ENCODE results near the gene BCKDHB. TPM values are rescaled to one million over a fixed set of nuclear protein-coding genes. Genes with fewer than 3 reads are reported as not detected.

Gene BCKDHB
- total RNA-seq, 4 donors from 2014 or later, result 8.9 to 18.4 (median 16.6) TPM

DNA sequence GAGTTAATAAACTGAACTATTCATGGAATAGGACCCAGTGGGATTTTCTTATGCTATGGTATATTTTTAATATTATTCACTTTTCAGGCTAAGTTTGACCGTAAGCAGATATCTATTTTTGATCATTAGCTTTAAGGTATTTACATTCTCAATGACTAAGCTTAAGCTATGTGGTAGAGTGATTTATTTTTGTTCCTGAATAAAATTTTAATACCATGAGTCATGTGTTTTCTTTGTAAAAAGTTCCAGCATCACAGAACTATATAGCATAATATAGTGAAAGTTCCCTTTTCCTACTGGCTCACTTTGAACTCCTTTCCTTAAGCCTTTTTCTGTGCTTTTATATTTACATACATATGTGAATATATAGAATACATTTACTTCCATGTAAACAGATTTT lies 75.8 kb downstream of the BCKDHB start:
- DNase-seq (ENCODE audit: low spot score) (no peak), ATAC-seq (ENCODE audit: low FRiP score) (no peak)
- TF ChIP-seq, protein P1, sequence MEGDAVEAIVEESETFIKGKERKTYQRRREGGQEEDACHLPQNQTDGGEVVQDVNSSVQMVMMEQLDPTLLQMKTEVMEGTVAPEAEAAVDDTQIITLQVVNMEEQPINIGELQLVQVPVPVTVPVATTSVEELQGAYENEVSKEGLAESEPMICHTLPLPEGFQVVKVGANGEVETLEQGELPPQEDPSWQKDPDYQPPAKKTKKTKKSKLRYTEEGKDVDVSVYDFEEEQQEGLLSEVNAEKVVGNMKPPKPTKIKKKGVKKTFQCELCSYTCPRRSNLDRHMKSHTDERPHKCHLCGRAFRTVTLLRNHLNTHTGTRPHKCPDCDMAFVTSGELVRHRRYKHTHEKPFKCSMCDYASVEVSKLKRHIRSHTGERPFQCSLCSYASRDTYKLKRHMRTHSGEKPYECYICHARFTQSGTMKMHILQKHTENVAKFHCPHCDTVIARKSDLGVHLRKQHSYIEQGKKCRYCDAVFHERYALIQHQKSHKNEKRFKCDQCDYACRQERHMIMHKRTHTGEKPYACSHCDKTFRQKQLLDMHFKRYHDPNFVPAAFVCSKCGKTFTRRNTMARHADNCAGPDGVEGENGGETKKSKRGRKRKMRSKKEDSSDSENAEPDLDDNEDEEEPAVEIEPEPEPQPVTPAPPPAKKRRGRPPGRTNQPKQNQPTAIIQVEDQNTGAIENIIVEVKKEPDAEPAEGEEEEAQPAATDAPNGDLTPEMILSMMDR (IDR thresholded peaks at IDR 0.05), result no peak

DNA sequence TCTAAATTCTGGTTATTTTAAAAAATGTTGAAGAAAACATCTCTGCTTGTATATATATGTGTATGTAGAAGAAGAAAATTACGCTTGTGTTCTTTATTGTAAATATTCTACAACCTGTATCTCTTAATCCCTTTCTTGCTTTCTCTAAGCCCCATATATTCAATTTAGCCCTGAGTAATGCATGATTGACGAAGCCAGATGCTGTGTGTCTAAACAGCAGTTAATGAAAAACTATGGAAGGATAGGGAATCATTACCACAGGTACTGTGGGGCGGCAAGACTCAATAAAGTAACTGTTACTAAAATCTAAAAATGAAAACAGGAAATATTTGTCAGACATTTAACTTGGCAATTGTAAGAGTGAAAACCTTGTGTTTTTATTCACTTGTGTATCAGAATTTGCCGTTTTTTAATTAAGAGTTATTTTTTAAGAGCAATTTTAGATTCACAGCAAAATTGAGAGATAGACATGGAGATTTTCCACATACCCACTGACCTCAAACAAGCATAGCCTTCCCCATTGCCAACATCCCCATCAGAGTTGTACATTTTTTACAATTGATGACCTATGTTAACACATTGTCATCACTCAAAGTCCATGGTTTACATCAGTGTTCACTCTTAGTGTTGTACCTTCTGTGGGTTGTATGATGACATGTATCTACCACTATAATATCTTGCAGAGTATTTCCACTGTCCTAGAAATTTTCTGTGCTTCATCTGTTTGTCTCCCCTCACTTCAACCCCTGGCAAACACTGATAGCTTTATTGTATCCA lies 76.7 kb downstream of the BCKDHB start:
- TF ChIP-seq, protein P1 (IDR thresholded peaks at IDR 0.05), result no peak
- ATAC-seq (ENCODE audit: low FRiP score), result no peak
- no peak for DNase-seq (ENCODE audit: low spot score)

DNA sequence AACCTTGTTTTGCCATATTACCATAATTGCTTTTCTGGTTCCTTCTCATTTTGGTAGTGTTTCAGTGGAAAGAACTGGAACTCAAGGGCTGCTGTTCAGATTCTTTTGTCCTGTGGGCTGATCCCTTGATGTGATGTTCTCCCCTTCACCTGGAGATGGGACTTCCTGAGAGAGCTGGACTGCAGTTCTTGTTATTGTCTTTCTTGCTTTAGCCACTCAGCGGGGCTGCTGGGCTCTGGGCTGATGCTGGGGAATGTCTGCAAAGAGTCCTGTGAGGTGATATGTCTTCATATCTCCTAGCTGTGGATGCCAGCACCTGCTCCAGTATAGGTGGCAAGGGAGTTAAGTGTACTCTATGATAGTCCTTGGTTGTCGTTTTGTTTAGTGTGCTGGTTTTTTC lies 79.0 kb downstream of the BCKDHB start:
- DNase-seq (ENCODE audit: low spot score) (no peak), ATAC-seq (ENCODE audit: low FRiP score) (no peak)
- TF ChIP-seq, protein P1 (IDR thresholded peaks at IDR 0.05), result no peak

- ATAC-seq (ENCODE audit: low FRiP score) (no peak), DNase-seq (ENCODE audit: low spot score) (no peak)
- TF ChIP-seq, protein P1 (IDR thresholded peaks at IDR 0.05), result no peak
These were observed 79.6 kb downstream of the BCKDHB start for GRCh38 chr6:80186082-80186481.

DNA sequence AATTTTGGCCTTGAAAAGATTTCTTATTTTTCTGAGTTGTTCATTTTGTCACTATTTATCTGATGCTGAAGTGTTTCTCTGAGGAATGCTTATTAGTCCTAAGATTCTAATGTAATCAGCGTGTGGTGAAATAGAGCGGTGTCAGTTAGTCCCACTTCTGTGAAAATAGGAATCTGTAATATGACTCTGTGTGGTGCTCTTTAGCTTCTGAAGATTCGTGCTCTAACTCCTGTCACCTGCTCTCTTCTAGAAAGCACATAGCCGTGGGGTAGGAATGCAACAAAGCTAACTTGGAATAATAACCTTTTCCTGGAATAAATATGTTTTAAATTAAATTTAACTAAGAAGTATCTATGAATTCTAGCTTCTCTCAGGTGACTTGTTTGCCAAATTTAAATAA lies 90.4 kb downstream of the BCKDHB start:
- TF ChIP-seq, protein P1 (IDR thresholded peaks at IDR 0.05), result no peak
- ATAC-seq (ENCODE audit: low FRiP score), result no peak
- no peak for DNase-seq (ENCODE audit: low spot score)

GRCh38 chr6:80197474-80197873 lies 91.0 kb downstream of the BCKDHB start:
- ATAC-seq (ENCODE audit: low FRiP score), result no peak
- no peak for DNase-seq (ENCODE audit: low spot score)
- TF ChIP-seq, protein P1 (IDR thresholded peaks at IDR 0.05), result no peak

DNA sequence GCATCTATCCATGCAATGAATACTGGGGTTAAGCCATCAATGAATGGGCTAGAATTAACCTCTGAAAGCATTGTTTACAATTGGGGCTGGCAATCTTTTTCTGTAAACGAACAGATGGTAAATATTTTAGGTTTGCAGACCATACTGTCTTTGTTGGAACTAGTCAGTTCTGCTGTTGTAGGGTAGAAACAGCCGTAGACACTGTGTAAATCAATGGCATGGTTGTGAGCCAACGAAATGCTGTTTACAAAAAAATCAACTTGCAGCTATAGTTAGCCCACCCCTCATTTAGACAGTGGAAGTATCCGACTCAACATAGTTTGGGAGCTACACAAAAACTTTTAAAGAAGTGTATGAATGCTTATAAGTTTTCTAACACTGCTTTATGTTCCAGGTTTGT lies 91.5 kb downstream of the BCKDHB start:
- TF ChIP-seq, protein P1 (IDR thresholded peaks at IDR 0.05), result no peak
- ATAC-seq (ENCODE audit: low FRiP score), result no peak
- DNase-seq (ENCODE audit: low spot score), result no peak
